GM08714 (cell line): Measurements from ENCODE around the gene TMPRSS3.

ENCODE experiments used
- H3K4me3 ChIP-seq: fragments of 200-500 bp; sonication (Bioruptor generic); 2 replicates; pipeline ENCODE4 v1.5.1; 2014; ENCODE audit warnings: mild to moderate bottlenecking, low read length, inconsistent platforms
- ZNF274 ChIP-seq: IDR thresholded peaks from 2 replicates; pipeline ENCODE4 v1.6.1; 2012; ENCODE audit warnings: mild to moderate bottlenecking, low read depth, low read length

Gene TMPRSS3

GRCh38 chr21:42324896-42325295, 71.0 kb downstream of the TMPRSS3 start:
- H3K4me3 ChIP-seq = no peak overlapping the region
- no peak for TF ChIP-seq ZNF274
